Activated CD4-positive, alpha-beta T cell treated with anti-CD3 and anti-CD28 coated beads for 24 hours (primary cell): ENCODE data around the gene ZC3H4.

Experiments used
- DNase-seq, 2 donors: peaks; one replicate each; pipeline ENCODE4 v3.0.0-alpha.2; 2020; ENCODE audit warnings: low read depth in 2 of 2

ZC3H4 gene

GRCh38 chr19:47049307-47049700, 64.3 kb downstream of the ZC3H4 start:
- no peak for DNase-seq

GRCh38 chr19:47047763-47048405, 65.7 kb downstream of the ZC3H4 start:
- peak; percentile 55 to 60 for DNase-seq

- no peak for DNase-seq
These were observed 66.3 kb downstream of the ZC3H4 start for GRCh38 chr19:47047272-47047762.

GRCh38 chr19:47045867-47046470, 67.6 kb downstream of the ZC3H4 start:
- no peak for DNase-seq

- DNase-seq = no peak
These were observed 68.4 kb downstream of the ZC3H4 start for GRCh38 chr19:47044946-47045866.

GRCh38 chr19:47040869-47041268, 72.7 kb downstream of the ZC3H4 start:
- DNase-seq = no peak

GRCh38 chr19:47039239-47039874, 74.2 kb downstream of the ZC3H4 start:
- DNase-seq = no peak

GRCh38 chr19:47037766-47038165, 75.8 kb downstream of the ZC3H4 start:
- DNase-seq = no peak

- no peak for DNase-seq
These were observed 77.4 kb downstream of the ZC3H4 start for GRCh38 chr19:47036097-47036651.

- DNase-seq = peak; percentile 95 to 96
These were observed 78.2 kb downstream of the ZC3H4 start for GRCh38 chr19:47035127-47036096.

- DNase-seq = peak; percentile 47 to 50
These were observed 81.3 kb downstream of the ZC3H4 start for GRCh38 chr19:47032171-47032811.

- no peak for DNase-seq
These were observed 85.4 kb downstream of the ZC3H4 start for GRCh38 chr19:47028195-47028601.

GRCh38 chr19:47027586-47028088, 85.9 kb downstream of the ZC3H4 start:
- DNase-seq = no peak

GRCh38 chr19:47026889-47027288, 86.7 kb downstream of the ZC3H4 start:
- no peak for DNase-seq

- DNase-seq = no peak
These were observed 87.4 kb downstream of the ZC3H4 start for GRCh38 chr19:47026156-47026555.

- no peak for DNase-seq
These were observed 89.1 kb downstream of the ZC3H4 start for GRCh38 chr19:47024502-47024901.

- no peak for DNase-seq
These were observed 90.2 kb downstream of the ZC3H4 start for GRCh38 chr19:47023448-47023794.

- no peak for DNase-seq
These were observed 90.8 kb downstream of the ZC3H4 start for GRCh38 chr19:47022541-47023447.

- DNase-seq = no peak
These were observed 91.4 kb downstream of the ZC3H4 start for GRCh38 chr19:47022140-47022536.
